Esophagus muscularis mucosa (tissue), 3 donors: ENCODE data around the gene FAM131B.

ENCODE experiments used
- EP300 ChIP-seq: sonication (generic); formaldehyde crosslinking; IDR thresholded peaks from one replicate; pipeline ENCODE4 v1.6.1; 2017; ENCODE audit warnings: antibody characterized with exemption
- TF ChIP-seq, protein P1 (sequence below), 3 experiments: fragments of 200-600 bp in 2 of 3; fragments of 450-650 bp in 1 of 3; sonication (generic) in 2 of 3; IDR thresholded peaks; one replicate each; pipeline ENCODE4 v1.5.1; 2017 to 2019; ENCODE audit warnings: antibody characterized with exemption in 3 of 3, mild to moderate bottlenecking in 2 of 3, moderate library complexity in 1 of 3

DNA sequence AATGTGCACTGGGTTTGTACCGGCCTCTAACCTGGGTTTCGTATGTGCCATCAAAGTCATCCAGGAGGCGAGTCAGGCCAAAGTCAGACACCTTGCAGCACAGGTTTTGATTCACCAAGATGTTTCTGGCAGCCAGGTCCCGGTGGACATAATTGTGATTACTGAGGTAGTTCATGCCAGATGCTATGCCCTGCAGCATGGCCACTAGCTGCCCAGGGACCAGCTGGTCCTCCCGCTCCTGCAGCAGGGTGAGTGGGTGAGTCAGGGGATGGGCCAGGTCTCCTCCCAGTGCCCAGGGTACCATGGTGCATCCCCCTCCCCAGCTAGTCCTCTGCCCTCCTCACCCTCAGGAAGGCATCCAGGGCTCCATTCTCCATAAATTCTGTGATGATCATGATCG, 32.3 kb upstream of the FAM131B start:
- no peak for TF ChIP-seq EP300
- TF ChIP-seq, protein P1, sequence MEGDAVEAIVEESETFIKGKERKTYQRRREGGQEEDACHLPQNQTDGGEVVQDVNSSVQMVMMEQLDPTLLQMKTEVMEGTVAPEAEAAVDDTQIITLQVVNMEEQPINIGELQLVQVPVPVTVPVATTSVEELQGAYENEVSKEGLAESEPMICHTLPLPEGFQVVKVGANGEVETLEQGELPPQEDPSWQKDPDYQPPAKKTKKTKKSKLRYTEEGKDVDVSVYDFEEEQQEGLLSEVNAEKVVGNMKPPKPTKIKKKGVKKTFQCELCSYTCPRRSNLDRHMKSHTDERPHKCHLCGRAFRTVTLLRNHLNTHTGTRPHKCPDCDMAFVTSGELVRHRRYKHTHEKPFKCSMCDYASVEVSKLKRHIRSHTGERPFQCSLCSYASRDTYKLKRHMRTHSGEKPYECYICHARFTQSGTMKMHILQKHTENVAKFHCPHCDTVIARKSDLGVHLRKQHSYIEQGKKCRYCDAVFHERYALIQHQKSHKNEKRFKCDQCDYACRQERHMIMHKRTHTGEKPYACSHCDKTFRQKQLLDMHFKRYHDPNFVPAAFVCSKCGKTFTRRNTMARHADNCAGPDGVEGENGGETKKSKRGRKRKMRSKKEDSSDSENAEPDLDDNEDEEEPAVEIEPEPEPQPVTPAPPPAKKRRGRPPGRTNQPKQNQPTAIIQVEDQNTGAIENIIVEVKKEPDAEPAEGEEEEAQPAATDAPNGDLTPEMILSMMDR (IDR thresholded peaks at IDR 0.05): no peak
